Panc1 (cell line): ENCODE measurements around the gene CATSPER2. TPM values are rescaled to one million over a fixed set of nuclear protein-coding genes. Genes with fewer than 3 reads are reported as not detected.
"Not testable (repeated sequence)": the region's sequence is repeated elsewhere in the genome, so short reads cannot be mapped to it uniquely, and the experiment has no call there.

Experiments
- ATAC-seq: fragments of 200-7000 bp; cut with Tn5 transposase; 2 replicates; pipeline ENCODE4 v1.9.1; 2020; ENCODE audit warnings: mild to moderate bottlenecking, moderate library complexity
- BruUV-seq: library from RNA; stranded (reverse); fragments of 400-500 nt; replicated peaks from 2 replicates; lab custom pipeline; 2021; lab: Mats Ljungman, UMichigan
- CTCF ChIA-PET: fragments of 300-600 bp; sonication (Branson Sonifier 250); formaldehyde crosslinking; loops from one replicate; lab custom pipeline; 2022; ENCODE audit warnings: antibody characterized with exemption; lab: Charles Lee
- POLR2A ChIA-PET: fragments of 300-600 bp; sonication (Branson Sonifier 250); formaldehyde crosslinking; loops from one replicate; lab custom pipeline; 2022; ENCODE audit warnings: antibody characterized with exemption; lab: Charles Lee
- DNase-seq: peaks from one replicate; pipeline ENCODE4 v3.0.0-alpha.2; 2010; ENCODE audit warnings: low read depth, low spot score
- H3K27ac ChIP-seq: 2 replicates; pipeline ENCODE4 v1.5.1; 2011; ENCODE audit warnings: mild to moderate bottlenecking, low read length, inconsistent platforms
- H3K27me3 ChIP-seq: fragments of 200-500 bp; sonication (Bioruptor generic); 2 replicates; pipeline ENCODE4 v1.6.0; 2014; ENCODE audit warnings: low read length, inconsistent platforms; ENCODE audit not compliant: control insufficient read depth, insufficient read depth
- H3K36me3 ChIP-seq: fragments of 200-500 bp; sonication (Bioruptor generic); 2 replicates; pipeline ENCODE4 v1.5.1; 2014; ENCODE audit warnings: inconsistent platforms, mild to moderate bottlenecking, low read length, moderate library complexity; ENCODE audit not compliant: control insufficient read depth, insufficient read depth
- H3K4me1 ChIP-seq: 2 replicates; pipeline ENCODE4 v1.5.1; 2011; ENCODE audit warnings: inconsistent platforms, mild to moderate bottlenecking, low read length, moderate library complexity; ENCODE audit not compliant: control insufficient read depth, insufficient read depth
- H3K4me3 ChIP-seq, 2 experiments: 2 replicates each; pipeline ENCODE4 v1.5.1; 2011 to 2012; ENCODE audit warnings: low read depth in 2 of 2, low read length in 2 of 2, mild to moderate bottlenecking in 2 of 2, inconsistent platforms in 1 of 2, moderate library complexity in 1 of 2
- H3K9me3 ChIP-seq: fragments of 200-500 bp; sonication (Bioruptor generic); 2 replicates; pipeline ENCODE4 v1.5.1; 2014; ENCODE audit warnings: low read depth, mild to moderate bottlenecking, inconsistent platforms, low read length, moderate library complexity; ENCODE audit not compliant: control insufficient read depth, insufficient read depth
- in situ Hi-C: cut with HindIII; loops from 2 replicates; pipeline ENCODE4 v1.10.0; 2016; ENCODE audit warnings: low sequenced_read_pairs, low pct_unique_long_range_greater_than_20kb
- intact Hi-C: fragments of 100-400 bp; cut with micrococcal nuclease; formaldehyde crosslinking; loops from one replicate; pipeline ENCODE4 v1.10.0; 2022; ENCODE audit not compliant: unreplicated experiment
- total RNA-seq: library from RNA; stranded (reverse); gene quantifications from one replicate; pipeline ENCODE4 v1.2.1, GENCODE V29; 2021; ENCODE audit not compliant: unreplicated experiment

The CATSPER2 gene
- total RNA-seq, 1 experiment from 2014 or later, result 3.5 TPM

DNA sequence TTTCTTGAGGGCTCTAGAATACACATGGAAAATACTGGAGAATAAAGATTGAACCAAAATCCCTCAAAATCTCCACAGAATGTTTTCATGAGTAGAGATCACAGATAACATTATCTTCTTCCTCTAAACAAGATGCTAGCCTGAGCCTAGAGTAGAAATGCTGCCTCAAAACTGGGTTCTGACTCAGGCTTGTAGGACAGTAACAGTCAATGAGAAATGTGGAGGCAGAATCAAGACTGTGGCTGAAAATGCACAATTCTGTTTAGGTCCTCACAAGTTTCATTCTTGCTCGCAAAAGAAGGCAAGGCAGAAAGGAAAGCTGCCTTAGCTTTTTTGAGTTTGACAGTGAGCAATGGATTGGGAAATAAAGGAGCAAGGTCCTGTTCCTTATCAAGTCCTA, 25.5 kb upstream of the CATSPER2 start:
- CTCF ChIA-PET, intact Hi-C loops, DNase-seq, BruUV-seq, H3K4me1 ChIP-seq, H3K4me3 ChIP-seq, in situ Hi-C loops, POLR2A ChIA-PET, H3K27me3 ChIP-seq, ATAC-seq, H3K27ac ChIP-seq, H3K36me3 ChIP-seq, H3K9me3 ChIP-seq: not testable (repeated sequence)

DNA sequence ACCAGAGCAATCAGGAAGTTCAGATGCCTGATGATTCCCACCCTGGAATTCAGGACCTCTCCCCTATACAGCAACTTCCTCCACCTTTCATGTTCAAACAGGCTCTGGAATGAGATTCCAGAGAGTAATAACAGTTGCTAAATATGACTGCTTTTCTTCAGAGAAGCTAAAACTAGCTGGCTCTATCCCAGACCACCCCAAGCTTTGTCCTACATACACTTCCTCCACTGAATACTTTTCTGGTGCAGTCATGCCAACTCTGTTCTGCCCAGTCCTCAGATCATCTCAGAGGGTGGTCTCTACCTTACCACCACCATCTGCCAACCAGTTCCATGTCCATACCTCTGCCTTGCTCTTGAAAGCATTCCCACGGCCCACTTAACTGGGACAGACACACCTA, 17.5 kb upstream of the CATSPER2 start:
- H3K4me1 ChIP-seq, H3K9me3 ChIP-seq, H3K36me3 ChIP-seq, in situ Hi-C loops, ATAC-seq, H3K27ac ChIP-seq, intact Hi-C loops, DNase-seq, CTCF ChIA-PET, H3K27me3 ChIP-seq, BruUV-seq, H3K4me3 ChIP-seq, POLR2A ChIA-PET: not testable (repeated sequence)

DNA sequence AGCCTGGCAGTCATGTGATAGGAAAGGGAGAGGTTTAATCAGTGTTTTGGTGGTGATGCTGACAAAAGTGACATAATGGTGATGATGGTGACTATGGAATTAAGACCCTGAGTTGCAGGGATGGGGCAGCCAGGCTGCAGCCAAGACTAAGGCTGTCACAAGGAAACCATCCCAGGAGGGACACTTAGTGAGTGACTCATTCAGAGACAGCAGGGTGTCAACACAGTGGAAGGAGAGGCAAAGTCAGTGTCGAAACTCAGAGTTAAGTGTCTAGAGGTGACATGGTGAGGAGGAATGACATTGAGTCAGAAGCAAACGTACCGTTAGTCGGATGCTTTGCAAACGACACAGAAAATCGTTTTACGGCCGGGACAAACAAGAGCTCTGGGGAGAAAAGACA, 14.7 kb upstream of the CATSPER2 start:
- H3K4me3 ChIP-seq, ATAC-seq, H3K27me3 ChIP-seq, intact Hi-C loops, H3K27ac ChIP-seq, H3K36me3 ChIP-seq, CTCF ChIA-PET, H3K4me1 ChIP-seq, POLR2A ChIA-PET, H3K9me3 ChIP-seq, DNase-seq, in situ Hi-C loops: not testable (repeated sequence)
- BruUV-seq, result TSS peak; percentile 76

DNA sequence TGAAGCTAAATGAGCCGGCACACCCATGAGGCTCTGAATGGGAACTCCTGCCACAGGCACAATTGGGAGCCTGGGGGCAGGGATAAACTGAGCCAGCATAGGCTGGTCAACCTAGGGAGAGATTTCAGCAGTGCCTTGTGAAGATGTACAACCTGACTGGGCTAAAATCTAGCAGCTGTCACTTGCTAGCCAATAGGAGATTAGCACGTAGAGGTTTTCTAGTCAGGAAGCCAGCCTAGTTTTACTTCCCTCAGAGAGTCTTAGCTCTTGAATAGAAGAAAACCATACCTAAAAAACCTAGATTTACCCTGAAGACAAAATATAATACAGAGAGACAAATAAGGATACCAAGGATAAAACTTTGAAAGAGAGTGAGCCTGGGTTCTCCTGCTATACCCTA, 13.6 kb upstream of the CATSPER2 start:
- intact Hi-C loops, DNase-seq, BruUV-seq, H3K4me1 ChIP-seq, H3K36me3 ChIP-seq, H3K9me3 ChIP-seq, H3K27me3 ChIP-seq, in situ Hi-C loops, H3K27ac ChIP-seq, CTCF ChIA-PET, ATAC-seq, POLR2A ChIA-PET, H3K4me3 ChIP-seq: not testable (repeated sequence)

DNA sequence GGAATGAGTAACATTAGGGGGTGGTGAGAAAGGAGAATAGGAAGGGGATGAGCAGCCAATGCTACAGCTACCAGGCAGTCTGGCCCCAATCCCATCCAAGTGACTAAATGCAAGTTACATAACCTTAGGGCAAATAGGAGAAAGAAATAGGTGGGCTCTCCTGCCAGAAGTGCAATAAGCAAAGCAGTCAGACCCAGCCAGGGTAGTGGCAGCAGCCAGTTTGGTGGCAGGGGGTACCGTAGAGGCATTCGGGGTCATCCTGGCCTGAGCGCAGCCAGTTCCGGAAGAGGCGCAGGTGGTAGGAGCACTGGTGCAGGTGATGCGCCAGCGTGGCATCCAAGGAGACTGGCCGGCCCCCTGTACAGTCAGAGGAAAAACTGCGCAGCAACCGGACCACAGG, 11.1 kb upstream of the CATSPER2 start:
- intact Hi-C loops, H3K9me3 ChIP-seq, H3K27ac ChIP-seq, ATAC-seq, POLR2A ChIA-PET, in situ Hi-C loops, CTCF ChIA-PET, H3K36me3 ChIP-seq, BruUV-seq, H3K4me3 ChIP-seq, H3K4me1 ChIP-seq, H3K27me3 ChIP-seq, DNase-seq: not testable (repeated sequence)

DNA sequence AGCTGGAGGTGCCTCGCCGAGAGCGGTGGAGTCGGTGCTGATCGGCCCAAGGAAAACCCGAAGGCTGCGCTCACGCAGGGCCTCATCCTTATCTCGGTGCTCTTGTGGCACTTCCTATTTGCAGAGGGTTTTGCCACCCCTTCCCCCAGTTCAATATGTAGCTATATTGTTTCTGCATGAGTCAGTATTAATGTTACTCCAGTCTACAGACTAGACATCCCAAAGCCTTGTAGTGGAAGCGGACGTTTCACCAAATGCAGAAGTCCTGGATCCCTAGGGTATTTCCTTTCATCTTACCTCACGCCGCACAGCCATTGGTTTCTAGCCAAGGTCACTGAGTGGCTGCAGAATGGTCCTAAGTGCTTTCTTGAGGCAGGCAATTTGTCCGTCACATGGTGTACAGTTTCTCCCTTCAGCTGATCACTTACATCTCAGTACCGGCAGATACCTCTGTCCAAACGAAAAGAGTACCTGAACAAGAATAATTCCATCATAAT, 834 bp upstream of the CATSPER2 start:
- DNase-seq, H3K36me3 ChIP-seq, H3K9me3 ChIP-seq, H3K4me1 ChIP-seq, ATAC-seq, H3K27ac ChIP-seq, CTCF ChIA-PET, in situ Hi-C loops, POLR2A ChIA-PET, H3K27me3 ChIP-seq, intact Hi-C loops, BruUV-seq, H3K4me3 ChIP-seq: not testable (repeated sequence)

DNA sequence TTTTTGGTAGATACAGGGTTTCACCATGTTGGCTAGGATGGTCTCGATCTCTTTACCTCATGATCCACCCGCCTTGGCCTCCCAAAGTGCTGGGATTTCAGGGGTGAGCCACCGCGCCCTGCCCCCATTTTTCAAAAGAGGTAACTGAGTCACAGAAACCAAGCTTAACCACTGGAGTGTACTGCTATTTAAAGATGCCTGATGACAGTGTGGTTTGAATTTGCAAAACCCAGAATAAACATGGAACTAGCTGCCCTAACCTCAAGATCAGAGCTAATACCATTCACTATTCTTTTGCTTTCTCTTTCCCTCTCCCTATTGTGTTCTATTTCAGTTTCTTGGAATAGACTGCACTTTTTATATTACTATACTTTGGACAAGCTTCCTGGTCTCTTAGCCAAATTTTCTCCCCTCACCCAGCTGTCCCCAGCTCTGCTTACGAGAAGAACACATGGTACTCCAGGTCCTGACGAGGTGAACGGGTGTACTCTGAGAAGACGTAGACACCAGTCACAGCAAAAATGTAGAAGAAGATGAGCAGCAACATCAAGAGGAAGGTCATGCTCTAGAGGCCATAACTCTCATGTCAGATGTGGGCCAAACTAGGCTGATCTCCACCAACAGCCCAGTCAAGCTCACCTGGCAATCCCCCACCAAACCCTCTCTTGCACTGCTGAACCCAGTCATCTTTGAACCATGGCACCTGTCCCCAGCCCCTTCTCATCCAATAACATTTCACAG, 10.0 kb downstream of the CATSPER2 start:
- intact Hi-C loops, in situ Hi-C loops, H3K36me3 ChIP-seq, CTCF ChIA-PET, POLR2A ChIA-PET, H3K4me1 ChIP-seq, DNase-seq, BruUV-seq, H3K9me3 ChIP-seq, ATAC-seq, H3K27ac ChIP-seq, H3K4me3 ChIP-seq, H3K27me3 ChIP-seq: not testable (repeated sequence)
